Body of pancreas (tissue), 4 donors: Measurements from ENCODE around the gene GLRA3.

Experiments
- POLR2A ChIP-seq, 3 donors: fragments of 450-650 bp; IDR thresholded peaks; one replicate each; pipeline ENCODE4 v1.6.1; 2016; ENCODE audit warnings: antibody characterized with exemption in 3 of 3, mild to moderate bottlenecking in 2 of 3
- TF ChIP-seq, protein P1 (sequence below), 7 experiments: fragments of 450-650 bp in 4 of 7; fragments of 200-600 bp in 3 of 7; sonication (generic) in 3 of 7; IDR thresholded peaks; one replicate each; pipeline ENCODE4 v1.5.1; 2016 to 2019; ENCODE audit warnings: antibody characterized with exemption in 7 of 7

DNA sequence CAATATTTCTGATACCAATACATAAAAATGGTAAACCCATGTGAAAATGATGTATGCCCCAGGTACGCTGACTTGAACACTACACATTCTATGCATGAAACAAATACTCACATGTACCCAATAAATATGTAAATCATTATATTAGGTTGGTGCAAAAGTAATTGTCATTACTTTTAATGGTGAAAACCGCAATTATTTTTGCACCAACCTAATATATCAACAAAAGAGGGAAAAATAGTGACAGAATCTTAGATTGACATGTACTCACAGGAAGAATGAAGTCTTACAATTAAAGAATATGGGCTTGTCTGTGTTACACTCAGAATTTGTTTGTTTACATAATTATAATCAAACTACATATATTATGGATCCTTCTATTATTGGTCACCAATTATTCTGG is 82.3 kb downstream of the GLRA3 start:
- TF ChIP-seq, protein P1, sequence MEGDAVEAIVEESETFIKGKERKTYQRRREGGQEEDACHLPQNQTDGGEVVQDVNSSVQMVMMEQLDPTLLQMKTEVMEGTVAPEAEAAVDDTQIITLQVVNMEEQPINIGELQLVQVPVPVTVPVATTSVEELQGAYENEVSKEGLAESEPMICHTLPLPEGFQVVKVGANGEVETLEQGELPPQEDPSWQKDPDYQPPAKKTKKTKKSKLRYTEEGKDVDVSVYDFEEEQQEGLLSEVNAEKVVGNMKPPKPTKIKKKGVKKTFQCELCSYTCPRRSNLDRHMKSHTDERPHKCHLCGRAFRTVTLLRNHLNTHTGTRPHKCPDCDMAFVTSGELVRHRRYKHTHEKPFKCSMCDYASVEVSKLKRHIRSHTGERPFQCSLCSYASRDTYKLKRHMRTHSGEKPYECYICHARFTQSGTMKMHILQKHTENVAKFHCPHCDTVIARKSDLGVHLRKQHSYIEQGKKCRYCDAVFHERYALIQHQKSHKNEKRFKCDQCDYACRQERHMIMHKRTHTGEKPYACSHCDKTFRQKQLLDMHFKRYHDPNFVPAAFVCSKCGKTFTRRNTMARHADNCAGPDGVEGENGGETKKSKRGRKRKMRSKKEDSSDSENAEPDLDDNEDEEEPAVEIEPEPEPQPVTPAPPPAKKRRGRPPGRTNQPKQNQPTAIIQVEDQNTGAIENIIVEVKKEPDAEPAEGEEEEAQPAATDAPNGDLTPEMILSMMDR (IDR thresholded peaks at IDR 0.05), result no peak
- TF ChIP-seq POLR2A (IDR thresholded peaks at IDR 0.05), result no peak
